GM18519 (cell line): ENCODE data around the gene SRD5A3.
"Not testable (repeated sequence)": the region's sequence is repeated elsewhere in the genome, so short reads cannot be mapped to it uniquely, and the experiment has no call there.

ENCODE experiments used
- ATAC-seq: cut with Tn5 transposase; IDR thresholded peaks from one replicate; pipeline ENCODE4 v1.9.1; 2021; ENCODE audit warnings: mild to moderate bottlenecking, moderate library complexity; ENCODE audit not compliant: unreplicated experiment, low FRiP score

The SRD5A3 gene

DNA sequence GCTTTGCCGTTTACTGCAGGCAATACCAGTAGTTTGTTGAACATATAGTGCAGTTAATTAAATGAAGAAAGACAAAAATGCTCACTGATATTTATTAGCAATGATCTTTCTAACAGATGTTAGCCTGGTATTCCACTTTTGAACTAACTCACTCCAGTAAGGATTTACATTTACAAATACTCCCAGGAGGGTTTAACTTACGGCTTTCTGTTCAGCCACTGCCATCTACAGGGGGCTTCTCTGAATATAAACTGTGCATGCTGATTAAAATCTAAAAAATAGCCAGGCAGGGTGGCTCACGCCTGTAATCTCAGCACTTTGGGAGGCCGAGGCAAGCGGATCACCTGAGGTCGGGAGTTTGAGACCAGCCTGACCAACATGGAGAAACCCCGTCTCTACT, 2.2 kb upstream of the SRD5A3 start:
- no peak for ATAC-seq

DNA sequence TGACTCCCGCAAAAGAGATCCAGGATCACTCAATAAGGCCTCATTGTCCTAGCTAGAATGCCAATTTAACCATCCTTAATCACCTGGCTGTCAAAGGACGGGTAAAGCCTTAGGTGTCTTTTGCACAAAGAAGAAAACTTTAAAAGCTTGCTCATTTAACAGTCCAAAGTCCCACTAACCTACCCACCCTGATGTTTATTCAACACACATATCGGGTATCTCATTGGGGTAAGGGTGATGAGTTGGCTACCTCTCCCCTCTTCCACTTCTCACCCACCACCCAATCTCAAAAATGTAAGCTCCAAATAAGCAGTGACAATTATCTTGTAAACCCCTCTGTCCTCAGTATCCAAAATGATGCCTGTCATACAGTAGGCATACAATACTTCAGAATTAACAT, 988 bp upstream of the SRD5A3 start:
- ATAC-seq, result no peak

DNA sequence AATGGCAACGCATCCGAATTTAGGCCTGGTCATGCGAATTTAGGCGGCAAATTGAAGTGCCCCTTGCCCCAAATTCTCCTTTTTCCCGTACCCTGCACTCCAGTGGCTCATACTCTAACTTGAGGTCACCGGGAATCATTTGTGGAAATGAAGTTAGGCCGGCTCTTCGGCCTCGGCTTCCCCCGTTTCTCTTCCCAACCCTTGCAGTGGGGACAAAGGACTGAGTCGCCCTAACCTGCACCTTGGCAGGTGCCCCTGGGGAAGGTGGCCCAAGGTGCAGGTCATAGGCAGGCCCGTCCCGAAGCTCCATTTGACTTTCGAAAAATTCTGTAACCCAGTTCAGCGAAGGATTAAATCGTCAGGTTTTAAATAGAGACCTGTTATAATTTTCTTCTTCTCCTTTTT, 811 bp downstream of the SRD5A3 start:
- ATAC-seq, result no peak

DNA sequence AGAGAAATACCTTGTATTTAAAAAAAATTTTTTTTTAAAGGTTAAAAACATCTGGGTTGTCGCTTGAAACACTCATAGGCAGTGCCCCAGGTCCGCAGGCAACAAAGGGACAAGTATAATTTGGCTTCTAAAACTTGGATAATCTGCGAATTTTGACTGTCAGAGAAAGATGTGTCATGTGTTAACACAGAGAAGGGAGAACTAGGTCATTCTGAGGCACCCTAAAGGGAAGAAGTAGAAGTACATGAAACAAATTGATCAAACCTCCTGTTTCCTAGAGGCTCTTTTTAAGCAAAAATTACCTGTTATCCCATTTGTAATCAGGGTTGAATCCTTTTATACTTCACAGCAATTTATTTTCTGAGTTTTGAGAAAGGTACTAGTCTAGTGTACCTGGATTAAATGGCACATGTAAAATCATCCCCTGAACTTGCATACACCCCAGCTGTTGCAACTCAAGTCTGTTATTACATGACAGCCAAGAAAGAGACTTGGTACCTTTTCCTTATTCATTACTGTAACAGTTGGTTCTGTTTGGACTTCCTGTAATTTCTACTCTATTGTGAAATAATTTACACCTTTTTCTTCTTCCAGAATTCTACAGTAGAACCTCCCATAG, 1.7 kb downstream of the SRD5A3 start:
- ATAC-seq, result no peak

DNA sequence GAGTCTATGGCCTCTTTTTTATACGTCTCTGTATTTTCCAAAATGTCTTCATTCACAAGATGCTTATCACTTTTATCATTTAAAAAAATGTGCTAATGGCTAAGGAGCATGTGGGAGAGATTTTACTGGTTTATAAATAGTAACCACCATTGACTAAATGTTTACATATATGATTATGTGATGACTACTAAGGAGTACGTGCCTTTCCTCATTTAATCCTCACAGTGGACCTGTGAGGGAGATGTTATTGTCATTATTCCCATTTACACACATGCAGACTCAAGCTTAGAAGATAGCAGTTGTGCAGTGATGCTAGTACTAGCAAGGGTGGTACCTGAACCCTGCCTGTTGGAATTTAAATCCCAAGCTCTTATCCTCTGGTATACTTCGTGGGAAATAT, 2.4 kb downstream of the SRD5A3 start:
- no peak for ATAC-seq

DNA sequence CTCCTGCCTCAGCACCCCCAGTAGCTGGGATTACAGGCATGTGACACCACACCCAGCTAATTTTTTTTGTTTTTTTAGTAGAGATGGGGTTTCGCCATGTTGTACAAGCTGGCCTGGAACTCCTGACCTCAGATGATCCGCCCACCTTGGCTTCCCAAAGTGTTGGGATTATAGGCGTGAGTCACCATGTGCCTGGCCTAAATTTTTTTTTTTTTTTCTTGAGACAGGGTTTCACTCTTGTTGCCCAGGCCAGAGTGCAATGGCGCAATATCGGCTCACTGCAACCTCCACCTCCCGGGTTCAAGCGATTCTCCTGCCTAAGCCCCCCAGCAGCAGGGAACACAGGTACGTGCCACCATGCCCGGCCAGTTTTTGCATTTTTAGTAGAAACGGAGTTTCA, 4.8 kb downstream of the SRD5A3 start:
- not testable (repeated sequence) for ATAC-seq

DNA sequence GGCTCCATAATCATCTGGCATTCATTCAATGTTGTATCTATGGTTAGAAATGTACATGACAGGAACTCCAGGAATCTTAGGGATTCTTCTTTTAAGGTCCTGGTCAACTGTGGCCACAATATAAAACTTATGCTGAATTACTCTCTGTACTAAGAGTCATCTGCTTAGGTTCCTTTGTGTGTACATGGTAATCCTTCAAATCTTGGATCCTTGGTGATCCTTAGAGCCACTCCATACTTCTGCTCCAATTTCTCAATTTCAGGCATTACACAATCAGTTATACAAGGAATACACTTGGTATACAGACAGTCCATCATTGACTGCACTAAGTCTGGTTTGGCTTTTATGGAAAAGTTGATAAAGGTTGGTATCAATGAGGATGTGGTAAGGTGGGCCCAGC, 5.8 kb downstream of the SRD5A3 start:
- no peak for ATAC-seq

DNA sequence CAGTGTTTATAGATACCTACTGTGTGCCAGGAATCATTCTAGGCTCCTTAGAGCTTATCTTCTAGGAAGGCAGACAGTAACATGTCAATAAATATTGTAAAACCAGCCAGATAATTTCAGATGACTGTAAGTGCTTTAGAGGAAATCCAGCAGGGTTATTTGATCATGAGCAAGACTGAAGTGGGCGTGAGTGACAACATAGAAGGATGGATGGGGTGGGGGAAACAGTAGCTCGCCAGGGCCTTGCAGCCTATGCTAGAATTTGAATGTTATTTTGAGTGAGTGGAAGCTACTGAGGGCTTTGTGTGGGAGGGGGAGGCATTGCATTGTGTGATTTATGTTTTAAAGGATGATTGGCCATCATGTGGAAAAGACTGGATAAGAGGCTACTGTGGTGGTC, 6.7 kb downstream of the SRD5A3 start:
- ATAC-seq, result no peak

DNA sequence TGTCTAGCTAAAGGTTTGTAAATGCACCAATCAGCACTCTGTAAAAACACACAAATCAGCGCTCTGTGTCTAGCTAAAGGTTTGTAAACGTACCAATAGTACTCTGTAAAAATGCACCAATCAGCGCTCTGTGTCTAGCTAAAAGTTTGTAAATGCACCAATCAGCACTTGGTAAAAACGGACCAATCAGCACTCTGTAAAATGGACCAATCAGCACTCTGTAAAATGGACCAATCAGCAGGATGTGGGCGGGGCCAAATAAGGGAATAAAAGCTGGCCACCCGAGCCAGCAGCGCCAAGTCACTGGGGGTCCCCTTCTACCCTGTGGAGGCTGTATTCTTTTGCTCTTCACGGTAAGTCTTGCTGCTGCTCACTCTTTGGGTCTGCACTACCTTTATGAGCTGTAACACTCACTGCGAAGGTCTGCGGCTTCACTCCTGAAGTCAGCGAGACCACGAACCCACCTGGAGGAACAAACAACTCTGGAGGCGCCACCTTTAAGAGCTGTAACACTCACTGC, 7.2 kb downstream of the SRD5A3 start:
- not testable (repeated sequence) for ATAC-seq

DNA sequence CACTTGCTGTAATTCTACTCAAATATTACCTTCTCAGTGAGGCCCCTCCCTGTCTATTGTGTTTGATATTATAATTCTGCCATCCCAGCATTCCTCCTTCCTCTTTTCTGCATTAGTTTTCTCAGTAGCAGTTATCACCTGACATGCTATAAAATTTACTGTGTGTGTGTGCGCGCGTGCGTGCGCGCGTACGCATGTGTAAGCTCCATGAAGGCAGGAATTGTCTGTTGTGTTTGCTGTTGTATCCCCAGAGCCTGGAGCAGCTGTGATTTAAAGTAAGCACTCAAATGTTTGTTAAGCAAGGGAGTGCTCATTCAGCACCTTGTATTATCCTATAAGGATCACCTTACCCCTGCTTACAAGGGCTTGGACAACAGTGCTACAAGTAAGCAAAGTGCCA, 8.6 kb downstream of the SRD5A3 start:
- no peak for ATAC-seq

DNA sequence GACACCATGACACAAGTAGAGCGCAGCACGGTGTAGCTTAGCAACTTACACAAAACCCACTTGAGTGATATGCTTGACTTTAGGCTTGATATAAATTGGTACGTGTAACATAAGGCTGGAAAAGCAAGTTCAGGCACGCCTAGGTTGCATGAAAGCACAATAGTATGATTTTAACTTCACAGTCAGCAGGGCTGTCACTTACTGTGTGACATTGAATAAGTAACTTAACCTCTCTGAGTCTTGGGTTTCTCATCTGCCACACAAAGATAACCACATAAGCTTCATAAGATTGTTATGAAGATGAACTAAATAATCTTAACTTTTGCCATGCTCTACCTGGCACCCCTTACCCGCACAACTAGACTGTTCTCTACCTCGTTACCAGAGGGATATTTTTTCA, 9.5 kb downstream of the SRD5A3 start:
- ATAC-seq, result no peak

DNA sequence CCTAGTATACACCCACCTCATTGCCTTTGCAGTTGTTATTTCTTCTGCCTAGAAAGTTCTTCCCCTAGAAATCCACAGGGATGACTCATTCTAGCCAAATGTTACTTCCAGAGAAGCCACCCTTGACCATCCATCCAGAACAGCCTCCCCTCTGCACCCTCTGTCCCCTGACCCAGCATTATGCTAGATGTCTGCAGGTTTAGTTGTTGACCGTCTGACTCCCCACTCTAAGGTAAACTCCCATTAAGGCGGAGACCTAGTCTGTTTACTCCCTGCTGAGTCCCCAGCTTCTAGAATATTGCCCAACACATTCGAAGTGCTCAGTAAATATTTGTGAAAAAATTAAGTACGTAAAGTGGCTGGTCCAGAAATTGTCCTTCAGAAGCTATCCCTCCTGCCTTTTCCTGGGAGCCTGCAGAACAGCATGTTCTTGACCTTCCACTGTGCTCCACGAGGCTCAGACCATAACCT, 11.0 kb downstream of the SRD5A3 start:
- ATAC-seq, result no peak

DNA sequence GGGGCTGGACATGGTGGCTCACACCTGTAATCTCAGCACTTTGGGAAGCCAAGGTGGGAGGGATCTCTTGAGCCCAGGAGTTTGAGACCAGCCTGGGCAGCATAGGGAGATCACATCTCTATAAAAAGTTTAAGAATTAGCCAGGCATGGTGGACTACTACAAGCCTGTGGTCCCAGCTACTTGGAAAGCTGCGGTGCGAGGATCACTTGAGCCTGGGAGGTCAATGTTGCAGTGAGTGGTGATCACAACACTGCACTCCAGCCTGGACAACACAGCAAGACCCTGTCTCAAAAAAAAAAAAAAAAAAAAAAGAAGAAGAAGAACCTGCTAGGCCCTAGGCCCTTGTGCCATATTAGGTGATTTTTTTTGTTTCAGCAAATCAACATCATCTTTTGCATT, 12.2 kb downstream of the SRD5A3 start:
- ATAC-seq, result no peak

DNA sequence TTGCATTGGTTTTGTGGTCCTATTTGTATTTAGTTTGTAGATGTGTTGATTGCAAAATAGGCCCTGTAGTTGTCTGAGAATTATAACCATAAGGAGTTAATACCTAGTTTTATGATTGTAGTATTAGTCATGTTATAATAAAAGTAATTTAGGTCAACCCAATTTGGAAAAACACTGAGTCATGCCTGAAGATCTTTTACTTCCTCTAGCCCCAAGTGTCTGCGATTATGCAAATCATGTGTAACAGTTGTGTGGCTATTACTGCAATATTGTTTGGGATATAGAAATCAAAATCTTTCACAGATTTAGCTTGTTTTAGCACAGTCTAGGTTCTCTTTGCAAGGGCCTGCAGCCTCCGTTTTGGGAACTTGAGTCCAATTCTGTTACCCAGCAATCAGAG, 12.6 kb downstream of the SRD5A3 start:
- peak; percentile 79 for ATAC-seq

DNA sequence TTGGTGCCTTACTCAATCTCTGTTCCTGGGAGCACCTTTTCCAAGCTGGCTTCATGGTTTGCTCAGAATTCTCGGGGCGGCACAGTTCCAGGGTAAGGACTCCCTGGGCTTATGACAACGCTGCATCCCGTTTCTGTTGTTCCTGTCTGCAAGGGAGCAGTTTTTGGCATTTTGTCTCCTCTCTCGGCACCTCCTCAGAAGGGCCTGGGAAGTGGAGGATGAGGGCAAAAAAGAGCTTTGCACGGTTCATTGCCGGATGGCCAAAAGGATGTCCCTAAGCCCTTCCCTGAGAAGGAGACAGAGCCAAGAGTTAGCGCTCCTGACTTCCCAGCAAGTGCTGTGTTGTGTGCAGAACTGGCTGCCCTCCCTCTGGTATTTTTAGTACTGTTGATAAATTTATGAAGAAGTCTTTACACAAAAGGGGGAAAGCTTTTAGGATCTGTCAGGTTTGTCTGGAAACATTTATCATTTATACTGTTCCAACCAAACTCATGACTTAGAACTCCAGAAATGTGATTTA, 13.4 kb downstream of the SRD5A3 start:
- ATAC-seq, result no peak

DNA sequence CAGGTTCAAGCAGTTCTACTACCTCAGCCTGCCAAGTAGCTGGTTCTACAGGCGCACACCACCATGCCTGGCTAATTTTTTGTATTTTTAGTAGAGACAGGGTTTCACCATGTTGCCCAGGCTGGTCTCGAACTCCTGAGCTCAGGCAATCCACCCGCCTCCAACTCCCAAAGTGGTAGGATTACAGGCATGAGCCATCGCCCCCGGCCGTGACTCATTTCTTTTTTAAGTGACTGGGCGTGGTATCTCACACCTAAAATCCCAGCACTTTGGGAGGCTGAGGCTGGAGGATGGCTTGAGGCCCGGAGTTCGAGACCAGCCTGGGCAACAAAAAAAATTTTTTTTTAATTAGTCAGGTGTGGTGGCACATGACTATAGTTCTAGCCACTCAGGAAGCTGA, 16.9 kb downstream of the SRD5A3 start:
- not testable (repeated sequence) for ATAC-seq

DNA sequence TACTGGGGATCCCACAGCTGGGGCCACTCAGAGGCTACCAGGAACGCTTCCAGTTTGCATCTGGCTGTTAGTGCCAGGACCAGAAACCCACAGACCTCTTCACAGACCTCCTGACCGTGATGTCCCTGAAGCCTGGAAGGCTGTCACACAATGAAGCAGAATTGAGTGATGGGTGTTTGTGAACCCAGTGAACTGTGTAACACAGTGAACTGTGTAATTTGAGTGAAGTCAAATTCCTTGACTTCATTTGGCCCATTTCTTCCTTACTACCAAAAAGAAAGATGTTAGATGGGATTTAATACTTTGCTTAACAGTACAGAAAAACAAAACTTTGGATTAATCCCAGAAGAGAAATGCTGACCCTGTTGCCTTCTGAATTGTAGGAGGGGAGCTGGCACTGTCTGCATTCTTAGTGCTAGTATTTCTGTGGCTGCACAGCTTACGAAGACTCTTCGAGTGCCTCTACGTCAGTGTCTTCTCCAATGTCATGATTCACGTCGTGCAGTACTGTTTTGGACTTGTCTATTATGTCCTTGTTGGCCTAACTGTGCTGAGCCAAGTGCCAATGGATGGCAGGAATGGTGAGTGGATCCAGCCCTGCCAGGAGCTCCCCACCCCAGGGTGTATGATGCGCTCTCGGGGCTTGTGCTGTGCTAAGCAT, 17.8 kb downstream of the SRD5A3 start:
- ATAC-seq, result no peak

DNA sequence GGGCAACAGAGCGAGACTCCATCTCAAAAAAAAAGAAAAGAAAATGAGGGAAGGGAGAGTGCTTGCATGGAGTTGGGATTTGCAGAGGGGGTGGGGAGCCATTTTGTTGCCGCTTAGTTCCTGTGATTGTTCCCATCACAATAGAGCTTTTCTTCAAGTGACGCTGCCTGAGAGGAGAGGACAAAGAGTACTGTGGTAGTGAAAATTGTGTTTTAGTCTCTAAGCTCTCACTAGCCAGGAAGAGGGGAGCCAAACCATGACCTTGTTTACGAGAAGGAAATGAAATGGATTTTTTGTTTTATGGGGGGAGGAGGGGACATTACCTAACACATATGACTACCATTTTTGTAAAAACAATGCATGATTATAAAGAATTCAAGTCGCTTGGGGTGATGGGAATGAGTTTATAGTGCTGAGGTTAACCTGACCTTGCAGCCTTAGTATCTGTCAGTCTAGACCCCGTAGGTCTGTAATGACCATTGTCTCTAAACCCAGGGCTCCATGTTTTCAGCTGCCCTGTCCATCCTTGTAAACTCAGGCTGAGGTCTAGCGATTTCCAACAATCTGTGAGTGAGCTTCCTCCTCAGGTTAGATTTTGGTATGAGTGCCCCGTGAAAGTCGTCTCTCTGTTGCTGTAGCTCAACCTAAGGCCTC, 18.8 kb downstream of the SRD5A3 start:
- no peak for ATAC-seq

DNA sequence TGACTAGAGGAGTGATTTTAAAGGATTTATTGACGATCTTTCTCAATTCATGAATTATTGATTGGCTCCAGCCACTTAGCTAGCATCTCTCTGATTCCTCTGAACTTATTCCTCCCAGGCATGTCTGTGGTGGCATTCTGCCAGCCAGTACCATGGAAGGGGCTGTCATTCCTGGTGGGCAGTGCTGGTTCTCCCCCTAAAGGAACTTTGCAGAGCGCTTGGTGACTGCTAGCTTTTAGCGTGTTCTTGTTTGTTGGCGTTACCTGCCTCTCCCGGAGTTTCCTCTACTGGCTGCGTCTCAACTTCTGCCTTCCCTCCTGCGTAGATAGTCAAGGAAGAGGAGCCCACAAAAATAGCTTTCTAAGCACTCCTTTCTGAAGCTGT, 19.3 kb downstream of the SRD5A3 start:
- ATAC-seq, result no peak

DNA sequence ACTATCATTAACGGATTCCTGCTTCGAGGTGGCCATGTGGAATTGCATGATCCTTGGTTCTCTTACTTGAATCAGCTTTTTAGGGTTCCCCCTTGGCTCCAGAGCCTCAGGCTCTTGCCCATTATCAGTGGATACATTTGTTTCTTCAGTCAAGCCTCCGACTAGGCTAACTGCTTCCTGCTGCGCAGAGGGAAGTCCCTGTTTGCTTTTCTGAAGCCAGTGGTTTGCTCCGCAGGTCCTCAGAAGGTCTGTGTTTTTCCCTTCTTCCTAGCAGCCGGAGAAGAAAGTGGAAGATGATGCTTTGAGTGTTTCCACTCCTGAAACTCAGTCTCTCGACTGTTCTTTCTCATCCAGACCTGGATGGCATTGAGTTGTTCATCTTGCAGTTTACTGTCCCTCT, 20.6 kb downstream of the SRD5A3 start:
- no peak for ATAC-seq

DNA sequence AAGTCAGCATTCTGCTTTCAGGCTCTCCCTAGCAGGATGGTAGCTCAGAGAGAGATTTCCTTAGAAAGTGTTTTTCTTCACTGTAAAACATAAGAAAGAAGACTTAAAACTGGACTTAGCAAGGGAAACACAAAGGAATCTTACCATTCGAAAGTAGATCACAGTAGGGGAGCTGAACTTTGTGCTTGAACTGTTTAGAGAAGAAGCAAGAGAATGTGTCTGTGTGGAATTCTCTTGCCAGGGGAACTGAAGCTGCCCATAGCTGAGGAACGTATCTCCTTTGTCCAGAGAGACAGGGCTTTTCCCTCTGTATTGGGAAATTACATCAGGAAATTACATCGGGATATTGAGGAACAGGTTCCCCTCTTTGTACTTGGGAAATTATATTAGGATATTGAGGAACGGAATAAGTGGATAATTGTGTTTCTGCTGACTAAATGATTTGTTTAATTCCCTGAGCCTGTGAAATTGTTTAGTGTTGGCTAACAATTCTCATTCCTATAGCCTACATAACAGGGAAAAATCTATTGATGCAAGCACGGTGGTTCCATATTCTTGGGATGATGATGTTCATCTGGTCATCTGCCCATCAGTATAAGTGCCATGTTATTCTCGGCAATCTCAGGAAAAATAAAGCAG, 21.2 kb downstream of the SRD5A3 start:
- no peak for ATAC-seq
